Measurements from ENCODE around the gene ADGRV1.
"Not testable (repeated sequence)": the region's sequence is repeated elsewhere in the genome, so short reads cannot be mapped to it uniquely, and the experiment has no call there.

ADGRV1 gene

GRCh38 chr5:90636948-90637347 lies 78.4 kb downstream of the ADGRV1 start:
- H3K9me3 Mint-ChIP-seq, result no peaks in the 10 kb centered on the region
- DNase-seq (no peak), ATAC-seq (no peak)
- H3K27ac Mint-ChIP-seq, result no peak overlapping the region
- H3K36me3 Mint-ChIP-seq (ENCODE audit: low read depth), result no peaks in the 10 kb centered on the region
- H3K4me3 Mint-ChIP-seq, result no peak overlapping the region
- H3K4me1 Mint-ChIP-seq, result no peaks in the 10 kb centered on the region
- H3K27me3 Mint-ChIP-seq, result peaks cover under 1% of the 10 kb centered on the region

GRCh38 chr5:90637731-90638130 lies 79.1 kb downstream of the ADGRV1 start:
- DNase-seq, result no peak
- Mint-ChIP-seq H3K36me3 (ENCODE audit: low read depth) (no peaks in the 10 kb centered on the region), H3K4me3 (no peak overlapping the region), H3K9me3 (no peaks in the 10 kb centered on the region), H3K4me1 (no peaks in the 10 kb centered on the region), H3K27ac (no peak overlapping the region), H3K27me3 (peaks cover 1% of the 10 kb centered on the region)
- ATAC-seq, result no peak

- no peaks in the 10 kb centered on the region for H3K36me3 Mint-ChIP-seq (ENCODE audit: low read depth)
- no peaks in the 10 kb centered on the region for H3K4me1 Mint-ChIP-seq
- DNase-seq (no peak), ATAC-seq (no peak)
- H3K27me3 Mint-ChIP-seq, result peaks cover 7% of the 10 kb centered on the region
- no peak overlapping the region for H3K27ac Mint-ChIP-seq
- H3K4me3 Mint-ChIP-seq, result no peak overlapping the region
- H3K9me3 Mint-ChIP-seq, result no peaks in the 10 kb centered on the region
These were observed 80.3 kb downstream of the ADGRV1 start for GRCh38 chr5:90638878-90639277.

GRCh38 chr5:90640484-90641059 lies 82.0 kb downstream of the ADGRV1 start:
- H3K4me1 Mint-ChIP-seq, result no peaks in the 10 kb centered on the region
- no peaks in the 10 kb centered on the region for H3K9me3 Mint-ChIP-seq
- ATAC-seq, result no peak
- DNase-seq, result no peak
- no peak overlapping the region for H3K27ac Mint-ChIP-seq
- H3K36me3 Mint-ChIP-seq (ENCODE audit: low read depth), result no peaks in the 10 kb centered on the region
- H3K4me3 Mint-ChIP-seq, result no peak overlapping the region
- H3K27me3 Mint-ChIP-seq, result peaks cover 7% of the 10 kb centered on the region

- no peak for DNase-seq
- H3K36me3 Mint-ChIP-seq (ENCODE audit: low read depth), result no peaks in the 10 kb centered on the region
- no peak overlapping the region for H3K4me3 Mint-ChIP-seq
- no peaks in the 10 kb centered on the region for H3K4me1 Mint-ChIP-seq
- H3K27me3 Mint-ChIP-seq, result peaks cover 7% of the 10 kb centered on the region
- no peaks in the 10 kb centered on the region for H3K9me3 Mint-ChIP-seq
- no peak for ATAC-seq
- no peak overlapping the region for H3K27ac Mint-ChIP-seq
These were observed 82.9 kb downstream of the ADGRV1 start for GRCh38 chr5:90641528-90641927.

- DNase-seq, result no peak
- Mint-ChIP-seq H3K27ac (no peak overlapping the region), H3K4me3 (no peak overlapping the region), H3K4me1 (no peaks in the 10 kb centered on the region), H3K36me3 (ENCODE audit: low read depth) (no peaks in the 10 kb centered on the region), H3K9me3 (no peaks in the 10 kb centered on the region), H3K27me3 (peaks cover 7% of the 10 kb centered on the region)
- no peak for ATAC-seq
These were observed 84.2 kb downstream of the ADGRV1 start for GRCh38 chr5:90642706-90643229.

- Mint-ChIP-seq H3K4me3 (no peak overlapping the region), H3K4me1 (no peaks in the 10 kb centered on the region), H3K27ac (no peak overlapping the region), H3K36me3 (ENCODE audit: low read depth) (no peaks in the 10 kb centered on the region), H3K9me3 (no peaks in the 10 kb centered on the region), H3K27me3 (peaks cover 7% of the 10 kb centered on the region)
- ATAC-seq, result no peak
- no peak for DNase-seq
These were observed 85.5 kb downstream of the ADGRV1 start for GRCh38 chr5:90644132-90644531.

- Mint-ChIP-seq H3K36me3 (ENCODE audit: low read depth) (no peaks in the 10 kb centered on the region), H3K27ac (no peak overlapping the region), H3K4me1 (no peaks in the 10 kb centered on the region), H3K9me3 (no peaks in the 10 kb centered on the region), H3K27me3 (peaks cover 7% of the 10 kb centered on the region), H3K4me3 (no peak overlapping the region)
- ATAC-seq (no peak), DNase-seq (no peak)
These were observed 86.5 kb downstream of the ADGRV1 start for GRCh38 chr5:90645024-90645610.

- Mint-ChIP-seq H3K27ac (no peak overlapping the region), H3K4me3 (no peak overlapping the region), H3K9me3 (no peaks in the 10 kb centered on the region), H3K27me3 (no peaks in the 10 kb centered on the region), H3K36me3 (ENCODE audit: low read depth) (no peaks in the 10 kb centered on the region), H3K4me1 (no peaks in the 10 kb centered on the region)
- DNase-seq, result no peak
- no peak for ATAC-seq
These were observed 92.2 kb downstream of the ADGRV1 start for GRCh38 chr5:90650767-90651166.

- Mint-ChIP-seq H3K36me3 (ENCODE audit: low read depth) (no peaks in the 10 kb centered on the region), H3K4me3 (no peak overlapping the region), H3K9me3 (no peaks in the 10 kb centered on the region), H3K27ac (no peak overlapping the region), H3K4me1 (no peaks in the 10 kb centered on the region), H3K27me3 (no peaks in the 10 kb centered on the region)
- DNase-seq (no peak), ATAC-seq (no peak)
These were observed 95.6 kb downstream of the ADGRV1 start for GRCh38 chr5:90654215-90654614.

- DNase-seq (no peak), ATAC-seq (no peak)
- Mint-ChIP-seq H3K4me1 (no peaks in the 10 kb centered on the region), H3K36me3 (ENCODE audit: low read depth) (no peaks in the 10 kb centered on the region), H3K4me3 (no peak overlapping the region), H3K9me3 (no peaks in the 10 kb centered on the region), H3K27me3 (no peaks in the 10 kb centered on the region), H3K27ac (no peak overlapping the region)
These were observed 96.8 kb downstream of the ADGRV1 start for GRCh38 chr5:90655423-90655822.

GRCh38 chr5:90657030-90657429 lies 98.4 kb downstream of the ADGRV1 start:
- no peak overlapping the region for H3K4me3 Mint-ChIP-seq
- DNase-seq (no peak), ATAC-seq (no peak)
- H3K36me3 Mint-ChIP-seq (ENCODE audit: low read depth), result no peaks in the 10 kb centered on the region
- no peaks in the 10 kb centered on the region for H3K9me3 Mint-ChIP-seq
- H3K4me1 Mint-ChIP-seq, result no peaks in the 10 kb centered on the region
- no peaks in the 10 kb centered on the region for H3K27me3 Mint-ChIP-seq
- H3K27ac Mint-ChIP-seq, result no peak overlapping the region

GRCh38 chr5:90657788-90658187 lies 99.2 kb downstream of the ADGRV1 start:
- ATAC-seq (no peak), DNase-seq (no peak)
- Mint-ChIP-seq H3K36me3 (ENCODE audit: low read depth) (no peaks in the 10 kb centered on the region), H3K27ac (no peak overlapping the region), H3K4me1 (no peaks in the 10 kb centered on the region), H3K4me3 (no peak overlapping the region), H3K9me3 (no peaks in the 10 kb centered on the region), H3K27me3 (no peaks in the 10 kb centered on the region)

- DNase-seq, result no peak
- no peak overlapping the region for H3K4me3 Mint-ChIP-seq
- no peak overlapping the region for H3K27ac Mint-ChIP-seq
- H3K4me1 Mint-ChIP-seq, result no peaks in the 10 kb centered on the region
- H3K9me3 Mint-ChIP-seq, result no peaks in the 10 kb centered on the region
- no peaks in the 10 kb centered on the region for H3K27me3 Mint-ChIP-seq
- no peak for ATAC-seq
- no peaks in the 10 kb centered on the region for H3K36me3 Mint-ChIP-seq (ENCODE audit: low read depth)
These were observed 100.0 kb downstream of the ADGRV1 start for GRCh38 chr5:90658620-90659019.

GRCh38 chr5:90668079-90668565 lies 109.5 kb downstream of the ADGRV1 start:
- ATAC-seq, H3K4me3 Mint-ChIP-seq, H3K4me1 Mint-ChIP-seq: not testable (repeated sequence)

More at GRCh38 chr5:90668079-90668565, 109.5 kb downstream of the ADGRV1 start:
- H3K9me3 Mint-ChIP-seq; H3K27ac Mint-ChIP-seq; H3K36me3 Mint-ChIP-seq (ENCODE audit: low read depth); H3K27me3 Mint-ChIP-seq; DNase-seq: not testable (repeated sequence)
